Stimulated activated naive CD8-positive, alpha-beta T cell treated with anti-CD3 and anti-CD28 coated beads, Interleukin-15, amount 100 ng/mL, for 72 hours (primary cell): ENCODE measurements around the gene WRAP53.

Experiments used
- ATAC-seq: fragments of 150-1000 bp; cut with Tn5 transposase; 2 replicates; pipeline ENCODE4 v1.10.0; 2021; ENCODE audit warnings: mild to moderate bottlenecking, moderate library complexity
- DNase-seq, 2 donors: peaks; one replicate each; pipeline ENCODE4 v3.0.0; 2021 to 2022
- H3K27ac Mint-ChIP-seq, 2 donors: one replicate each; pipeline ENCODE4 v1.8.0; 2022; ENCODE audit warnings: mild to moderate bottlenecking in 2 of 2, mixed read lengths in 2 of 2, moderate library complexity in 2 of 2
- H3K27me3 Mint-ChIP-seq: one replicate; pipeline ENCODE4 v1.8.0; 2022; ENCODE audit warnings: mixed read lengths
- H3K4me1 Mint-ChIP-seq: one replicate; pipeline ENCODE4 v1.8.0; 2022; ENCODE audit warnings: mild to moderate bottlenecking, mixed read lengths
- H3K4me3 Mint-ChIP-seq, 2 donors: one replicate each; pipeline ENCODE4 v1.8.0; 2022; ENCODE audit warnings: mild to moderate bottlenecking in 2 of 2, mixed read lengths in 2 of 2, moderate library complexity in 1 of 2
- H3K9me3 Mint-ChIP-seq, 2 donors: one replicate each; pipeline ENCODE4 v1.8.0; 2022; ENCODE audit warnings: mixed read lengths in 2 of 2

Gene WRAP53

DNA sequence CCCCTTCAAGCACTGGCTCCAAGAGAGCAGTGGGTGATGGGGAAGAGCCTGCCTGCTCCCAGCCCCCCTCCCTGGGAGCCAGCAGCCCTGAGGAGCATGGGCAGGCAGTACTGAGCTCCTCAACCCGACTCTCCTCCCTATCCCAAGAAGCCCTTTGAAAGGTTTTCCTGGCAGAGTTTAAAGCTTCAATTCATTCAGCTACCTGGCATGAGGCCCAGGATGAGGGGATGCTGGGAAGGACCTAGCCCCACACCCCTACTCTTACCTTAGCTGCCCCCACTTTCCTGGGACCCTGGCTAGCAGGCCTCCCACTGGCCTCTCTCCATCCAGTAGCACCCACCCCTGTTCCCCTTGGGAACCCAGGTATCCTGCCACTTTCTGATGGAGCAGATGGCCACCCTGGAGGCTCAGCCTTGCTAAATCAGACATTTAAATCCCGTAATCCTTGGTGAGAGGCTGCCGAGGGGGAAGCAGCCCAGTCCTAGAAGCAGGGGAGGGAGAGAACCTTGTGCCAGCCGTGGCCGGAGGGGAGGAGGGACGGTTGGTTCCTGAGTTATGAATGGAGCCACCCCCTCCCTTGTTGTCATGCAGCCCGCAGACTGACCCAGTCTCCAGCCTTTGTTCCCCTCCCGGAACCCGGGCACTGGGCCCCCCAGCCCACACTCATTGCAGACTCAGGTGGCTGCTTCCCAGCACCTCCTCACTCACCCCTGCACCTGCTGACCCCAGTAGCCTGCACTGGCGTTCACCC, 20.4 kb upstream of the WRAP53 start:
- no peaks in the 10 kb centered on the region for H3K27me3 Mint-ChIP-seq
- H3K4me1 Mint-ChIP-seq = no peaks in the 10 kb centered on the region
- no peak overlapping the region for H3K4me3 Mint-ChIP-seq
- ATAC-seq = no peak
- DNase-seq = no peak
- H3K9me3 Mint-ChIP-seq = no peaks in the 10 kb centered on the region
- H3K27ac Mint-ChIP-seq = no peak overlapping the region

DNA sequence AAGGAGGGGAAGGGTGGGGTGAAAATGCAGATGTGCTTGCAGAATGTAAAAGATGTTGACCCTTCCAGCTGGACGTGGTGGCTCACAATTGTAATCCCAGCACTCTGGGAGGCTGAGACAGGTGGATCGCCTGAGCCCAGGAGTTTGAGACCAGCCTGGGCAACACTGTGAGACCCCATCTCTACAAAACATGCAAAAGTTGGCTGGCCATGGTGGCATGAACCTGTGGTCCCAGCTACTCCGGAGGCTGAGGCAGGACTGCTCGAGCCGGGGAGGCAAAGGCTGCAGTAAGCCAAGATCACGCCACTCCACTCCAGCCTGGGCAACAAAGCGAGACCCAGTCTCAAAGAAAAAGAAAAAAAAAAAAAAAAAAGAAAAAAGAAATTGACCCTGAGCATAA, 19.8 kb upstream of the WRAP53 start:
- no peak for ATAC-seq
- peaks cover 3% of the 10 kb centered on the region in 2 donors for H3K9me3 Mint-ChIP-seq
- H3K4me1 Mint-ChIP-seq = no peaks in the 10 kb centered on the region
- no peak for DNase-seq
- no peak overlapping the region for H3K4me3 Mint-ChIP-seq
- no peaks in the 10 kb centered on the region for H3K27me3 Mint-ChIP-seq
- H3K27ac Mint-ChIP-seq = no peak overlapping the region

DNA sequence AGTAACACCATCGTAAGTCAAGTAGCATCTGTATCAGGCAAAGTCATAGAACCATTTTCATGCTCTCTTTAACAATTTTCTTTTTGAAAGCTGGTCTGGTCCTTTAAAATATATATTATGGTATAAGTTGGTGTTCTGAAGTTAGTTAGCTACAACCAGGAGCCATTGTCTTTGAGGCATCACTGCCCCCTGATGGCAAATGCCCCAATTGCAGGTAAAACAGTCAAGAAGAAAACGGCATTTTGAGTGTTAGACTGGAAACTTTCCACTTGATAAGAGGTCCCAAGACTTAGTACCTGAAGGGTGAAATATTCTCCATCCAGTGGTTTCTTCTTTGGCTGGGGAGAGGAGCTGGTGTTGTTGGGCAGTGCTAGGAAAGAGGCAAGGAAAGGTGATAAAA, 15.0 kb upstream of the WRAP53 start:
- DNase-seq (peak; percentile 28 to 42), ATAC-seq (no peak)
- H3K4me3 Mint-ChIP-seq = no peak overlapping the region
- peaks cover 9 to 18% of the 10 kb centered on the region in 2 donors for H3K9me3 Mint-ChIP-seq
- H3K27me3 Mint-ChIP-seq = no peaks in the 10 kb centered on the region
- H3K27ac Mint-ChIP-seq = no peak overlapping the region
- H3K4me1 Mint-ChIP-seq = no peaks in the 10 kb centered on the region

DNA sequence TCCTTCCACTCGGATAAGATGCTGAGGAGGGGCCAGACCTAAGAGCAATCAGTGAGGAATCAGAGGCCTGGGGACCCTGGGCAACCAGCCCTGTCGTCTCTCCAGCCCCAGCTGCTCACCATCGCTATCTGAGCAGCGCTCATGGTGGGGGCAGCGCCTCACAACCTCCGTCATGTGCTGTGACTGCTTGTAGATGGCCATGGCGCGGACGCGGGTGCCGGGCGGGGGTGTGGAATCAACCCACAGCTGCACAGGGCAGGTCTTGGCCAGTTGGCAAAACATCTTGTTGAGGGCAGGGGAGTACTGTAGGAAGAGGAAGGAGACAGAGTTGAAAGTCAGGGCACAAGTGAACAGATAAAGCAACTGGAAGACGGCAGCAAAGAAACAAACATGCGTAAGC, 13.3 kb upstream of the WRAP53 start:
- Mint-ChIP-seq H3K27ac (no peak overlapping the region), H3K4me1 (peaks cover 5% of the 10 kb centered on the region), H3K27me3 (no peaks in the 10 kb centered on the region), H3K9me3 (peaks cover 9 to 18% of the 10 kb centered on the region in 2 donors), H3K4me3 (no peak overlapping the region)
- ATAC-seq (no peak), DNase-seq (no peak)

DNA sequence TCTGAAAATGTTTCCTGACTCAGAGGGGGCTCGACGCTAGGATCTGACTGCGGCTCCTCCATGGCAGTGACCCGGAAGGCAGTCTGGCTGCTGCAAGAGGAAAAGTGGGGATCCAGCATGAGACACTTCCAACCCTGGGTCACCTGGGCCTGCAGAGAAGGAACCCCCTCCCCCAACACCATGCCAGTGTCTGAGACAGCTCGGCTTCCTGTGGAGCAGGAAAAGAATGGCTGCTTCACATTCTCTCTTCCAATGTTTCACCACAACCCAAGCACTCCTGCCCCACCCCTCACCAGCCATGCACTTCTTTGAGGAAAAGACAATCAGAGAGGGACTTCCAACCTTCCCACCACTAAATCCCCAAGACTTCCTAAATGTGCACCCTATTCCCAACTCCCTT, 11.7 kb upstream of the WRAP53 start:
- no peak for ATAC-seq
- no peak overlapping the region for H3K4me3 Mint-ChIP-seq
- H3K9me3 Mint-ChIP-seq = peaks cover 9 to 18% of the 10 kb centered on the region in 2 donors
- no peak for DNase-seq
- peaks cover 6% of the 10 kb centered on the region for H3K4me1 Mint-ChIP-seq
- H3K27me3 Mint-ChIP-seq = no peaks in the 10 kb centered on the region
- H3K27ac Mint-ChIP-seq = peak overlapping the region in 1 of 2 donors; percentile 79

DNA sequence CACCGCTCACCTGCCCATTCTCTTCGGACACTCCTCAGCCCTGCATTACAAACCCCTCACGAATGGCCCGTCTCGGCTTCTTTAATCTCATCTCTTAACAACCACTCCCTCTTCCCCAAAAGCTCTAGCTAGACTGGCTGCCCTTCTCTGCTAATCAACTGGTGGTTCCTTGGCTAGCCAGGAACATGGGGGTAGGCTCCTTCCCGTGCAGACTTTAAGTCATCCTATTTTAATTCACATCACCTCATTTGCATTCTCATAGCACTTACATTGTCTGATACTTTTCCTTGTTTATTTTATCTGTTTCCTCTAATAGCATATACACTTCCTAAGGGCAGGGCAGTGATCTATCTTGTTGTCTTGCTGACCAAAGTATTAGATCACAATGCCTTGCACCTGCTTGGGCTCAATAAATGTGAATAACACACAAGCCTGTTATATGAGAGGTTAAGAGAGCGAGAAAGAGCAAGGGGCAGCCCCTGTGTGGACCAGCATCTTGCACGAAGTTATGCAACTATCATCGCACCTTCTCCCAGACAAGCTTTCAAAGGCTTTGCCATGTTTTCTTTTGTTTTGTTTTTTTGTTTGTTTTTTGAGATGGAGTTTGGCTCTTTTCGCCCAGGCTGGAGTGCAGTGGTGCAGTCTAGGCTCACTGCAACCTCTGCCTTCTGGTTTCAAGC, 10.7 kb upstream of the WRAP53 start:
- no peak overlapping the region for H3K27ac Mint-ChIP-seq
- DNase-seq = no peak

DNA sequence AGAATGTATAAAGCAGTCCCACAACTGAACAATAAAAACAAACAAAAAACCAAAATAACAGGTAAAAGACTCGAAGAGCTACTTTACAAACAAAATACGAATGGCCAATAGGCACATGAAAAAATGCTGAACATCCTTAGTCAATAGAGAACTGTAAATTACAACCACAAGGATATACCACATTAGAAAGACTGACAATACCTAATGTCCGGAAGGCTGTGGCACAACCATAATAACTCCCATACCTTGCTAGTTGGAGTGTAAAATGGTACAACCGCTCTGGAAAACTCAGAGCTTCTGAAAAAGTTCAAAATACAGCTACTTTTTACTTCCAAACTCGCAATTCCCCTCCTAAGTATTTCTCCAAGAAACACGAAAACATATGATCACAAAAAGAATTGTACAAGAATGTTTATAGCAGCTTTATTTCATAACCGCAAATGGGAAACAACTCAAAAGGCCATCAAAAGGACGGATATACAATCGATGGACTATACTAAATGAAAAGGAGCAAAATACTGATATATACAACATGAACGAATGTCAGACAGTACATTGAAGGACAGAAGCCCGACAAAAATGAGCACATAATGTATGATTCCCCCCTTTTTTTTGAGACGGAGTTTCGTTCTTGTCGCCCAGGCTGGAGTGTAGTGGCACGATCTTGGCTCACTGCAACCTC, 3.3 kb upstream of the WRAP53 start:
- peak overlapping the region; percentile 94 to 96 for H3K4me3 Mint-ChIP-seq
- peaks cover 40% of the 10 kb centered on the region for H3K4me1 Mint-ChIP-seq
- no peaks in the 10 kb centered on the region for H3K27me3 Mint-ChIP-seq
- DNase-seq (no peak), ATAC-seq (no peak)
- H3K27ac Mint-ChIP-seq = peak overlapping the region; percentile 99 to 100
- H3K9me3 Mint-ChIP-seq = no peaks in the 10 kb centered on the region

More for the DNA sequence above, 10.7 kb upstream of the WRAP53 start:
- no peak for ATAC-seq
- H3K9me3 Mint-ChIP-seq = peaks cover 9 to 18% of the 10 kb centered on the region in 2 donors
- no peak overlapping the region for H3K4me3 Mint-ChIP-seq
- peaks cover 6% of the 10 kb centered on the region for H3K4me1 Mint-ChIP-seq
- H3K27me3 Mint-ChIP-seq = no peaks in the 10 kb centered on the region

DNA sequence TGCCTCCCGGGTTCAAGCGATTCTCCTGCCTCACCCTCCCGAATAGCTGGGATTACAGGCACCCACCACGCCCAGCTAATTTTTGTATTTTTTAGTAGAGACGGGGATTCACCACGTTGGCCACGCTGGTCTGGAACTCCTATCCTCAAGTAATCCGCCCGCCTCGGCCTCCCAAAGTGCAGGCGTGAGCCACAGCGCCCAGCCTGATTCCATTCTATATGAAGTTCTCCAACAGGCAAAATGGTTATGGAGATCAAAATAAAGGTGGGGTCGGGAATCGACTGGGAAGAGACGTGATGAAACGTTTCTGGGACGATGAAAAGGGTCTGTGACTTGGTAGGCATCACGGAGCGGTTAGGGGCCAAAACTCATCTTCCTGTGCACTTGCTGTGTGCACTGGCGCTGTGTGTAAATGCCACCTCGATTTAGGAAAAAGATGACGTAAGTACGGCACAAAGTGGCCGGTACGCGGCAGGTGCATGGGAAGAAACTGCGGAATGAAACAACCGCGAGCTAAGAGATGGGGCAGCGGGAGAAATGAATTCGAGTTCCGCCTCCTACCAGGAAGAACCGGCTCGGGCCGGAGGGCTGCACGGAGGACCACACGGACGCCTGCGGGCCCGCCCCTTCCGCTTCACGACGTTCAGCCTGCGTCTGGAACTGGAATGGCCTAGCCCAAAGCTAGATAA, 2.6 kb upstream of the WRAP53 start:
- Mint-ChIP-seq H3K4me1 (peaks cover 45% of the 10 kb centered on the region), H3K27ac (peak overlapping the region; percentile 99 to 100), H3K27me3 (no peaks in the 10 kb centered on the region), H3K4me3 (peak overlapping the region; percentile 94 to 96), H3K9me3 (no peaks in the 10 kb centered on the region)
- DNase-seq (peak; percentile 84 to 90), ATAC-seq (peak; percentile 72)

DNA sequence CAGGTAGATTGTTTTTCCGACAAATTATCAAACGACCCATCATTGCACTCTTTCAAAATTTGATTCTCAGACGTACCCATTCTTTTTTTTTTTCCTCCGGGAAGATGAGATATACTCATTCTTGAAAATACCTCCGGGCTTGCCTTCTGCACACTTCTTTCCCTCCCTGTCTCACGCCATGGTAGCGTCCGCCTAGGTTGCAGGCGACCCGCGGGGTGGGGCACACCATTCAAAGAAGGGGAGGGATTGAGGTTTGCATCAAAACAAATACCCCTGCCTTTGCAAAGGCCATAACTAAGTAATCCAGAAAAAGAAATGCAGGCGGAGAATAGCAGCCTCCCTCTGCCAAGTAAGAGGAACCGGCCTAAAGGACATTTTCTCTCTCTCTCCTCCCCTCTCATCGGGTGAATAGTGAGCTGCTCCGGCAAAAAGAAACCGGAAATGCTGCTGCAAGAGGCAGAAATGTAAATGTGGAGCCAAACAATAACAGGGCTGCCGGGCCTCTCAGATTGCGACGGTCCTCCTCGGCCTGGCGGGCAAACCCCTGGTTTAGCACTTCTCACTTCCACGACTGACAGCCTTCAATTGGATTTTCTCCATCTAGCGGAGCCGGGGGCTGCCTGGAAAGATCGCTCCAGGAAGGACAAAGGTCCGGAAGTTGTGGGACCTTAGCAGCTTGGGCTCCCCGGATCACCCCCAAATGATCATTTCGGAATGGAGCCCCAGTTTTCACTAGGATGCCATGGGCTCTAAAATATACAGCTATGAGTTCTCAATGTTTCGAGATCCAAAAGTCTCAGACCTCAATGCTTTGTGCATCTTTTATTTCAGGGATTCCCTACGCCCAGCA, 1.8 kb upstream of the WRAP53 start:
- H3K27me3 Mint-ChIP-seq = no peaks in the 10 kb centered on the region
- ATAC-seq = peak; percentile 57
- peaks cover 45% of the 10 kb centered on the region for H3K4me1 Mint-ChIP-seq
- peak; percentile 86 to 88 for DNase-seq
- peak overlapping the region; percentile 94 to 96 for H3K4me3 Mint-ChIP-seq
- no peaks in the 10 kb centered on the region for H3K9me3 Mint-ChIP-seq
- H3K27ac Mint-ChIP-seq = peak overlapping the region; percentile 99 to 100

DNA sequence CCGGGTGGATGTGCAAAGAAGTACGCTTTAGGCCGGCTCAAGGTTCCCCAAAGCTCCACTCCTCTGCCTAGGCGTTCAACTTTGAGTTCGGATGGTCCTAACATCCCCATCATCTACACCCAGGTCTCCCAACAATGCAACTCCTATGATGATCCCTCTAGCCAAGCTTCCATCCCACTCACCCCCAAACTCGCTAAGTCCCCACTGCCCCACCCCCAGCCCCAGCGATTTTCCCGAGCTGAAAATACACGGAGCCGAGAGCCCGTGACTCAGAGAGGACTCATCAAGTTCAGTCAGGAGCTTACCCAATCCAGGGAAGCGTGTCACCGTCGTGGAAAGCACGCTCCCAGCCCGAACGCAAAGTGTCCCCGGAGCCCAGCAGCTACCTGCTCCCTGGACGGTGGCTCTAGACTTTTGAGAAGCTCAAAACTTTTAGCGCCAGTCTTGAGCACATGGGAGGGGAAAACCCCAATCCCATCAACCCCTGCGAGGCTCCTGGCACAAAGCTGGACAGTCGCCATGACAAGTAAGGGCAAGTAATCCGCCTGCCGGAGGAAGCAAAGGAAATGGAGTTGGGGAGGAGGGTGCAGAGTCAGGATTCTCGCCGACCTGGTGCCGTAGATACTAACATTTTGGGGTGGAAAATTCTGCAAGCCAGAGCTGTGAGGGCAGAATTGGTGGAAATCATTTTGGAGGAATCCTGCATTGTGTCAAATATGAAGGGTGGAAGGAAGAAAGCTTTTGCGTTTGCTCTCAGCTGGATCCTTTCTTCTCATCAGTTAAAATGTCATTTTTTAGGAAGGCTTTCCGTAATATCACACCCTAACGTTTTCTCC, 987 bp upstream of the WRAP53 start, which contains the start of gene TP53:
Gene TP53 (minus strand): TSS at position 419 of the 836 bp plus-strand sequence. CDS start 10,896 bp downstream, outside the sequence.
- Mint-ChIP-seq H3K4me1 (peaks cover 45% of the 10 kb centered on the region), H3K27ac (peak within 1 kb of the TSS; percentile 99 to 100), H3K9me3 (no peaks in the 10 kb centered on the region), H3K27me3 (no peaks in the 10 kb centered on the region), H3K4me3 (peak within 1 kb of the TSS; percentile 94 to 96)
- DNase-seq (peak; percentile 88 to 94), ATAC-seq (peak; percentile 54)

DNA sequence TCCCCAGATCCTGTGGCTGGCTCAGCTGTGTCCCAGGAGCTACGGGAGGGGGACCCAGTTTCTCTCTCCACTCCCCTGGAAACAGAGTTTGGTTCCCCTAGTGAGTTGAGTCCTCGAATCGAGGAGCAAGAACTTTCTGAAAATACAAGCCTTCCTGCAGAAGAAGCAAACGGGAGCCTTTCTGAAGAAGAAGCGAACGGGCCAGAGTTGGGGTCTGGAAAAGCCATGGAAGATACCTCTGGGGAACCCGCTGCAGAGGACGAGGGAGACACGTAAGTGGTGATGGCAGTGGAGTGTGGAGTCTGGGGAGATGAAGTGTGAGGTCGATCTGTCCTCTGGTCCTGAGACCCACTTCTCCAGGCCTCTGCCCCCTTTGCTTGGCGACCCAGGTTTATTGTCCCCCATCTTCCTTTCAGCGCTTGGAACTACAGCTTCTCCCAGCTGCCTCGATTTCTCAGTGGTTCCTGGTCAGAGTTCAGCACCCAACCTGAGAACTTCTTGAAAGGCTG, 585 bp downstream of the WRAP53 start:
- Mint-ChIP-seq H3K9me3 (no peaks in the 10 kb centered on the region), H3K4me1 (peaks cover 46% of the 10 kb centered on the region), H3K4me3 (peak overlapping the region; percentile 94 to 96), H3K27me3 (no peaks in the 10 kb centered on the region), H3K27ac (peak overlapping the region; percentile 99 to 100)
- ATAC-seq (no peak), DNase-seq (no peak)

DNA sequence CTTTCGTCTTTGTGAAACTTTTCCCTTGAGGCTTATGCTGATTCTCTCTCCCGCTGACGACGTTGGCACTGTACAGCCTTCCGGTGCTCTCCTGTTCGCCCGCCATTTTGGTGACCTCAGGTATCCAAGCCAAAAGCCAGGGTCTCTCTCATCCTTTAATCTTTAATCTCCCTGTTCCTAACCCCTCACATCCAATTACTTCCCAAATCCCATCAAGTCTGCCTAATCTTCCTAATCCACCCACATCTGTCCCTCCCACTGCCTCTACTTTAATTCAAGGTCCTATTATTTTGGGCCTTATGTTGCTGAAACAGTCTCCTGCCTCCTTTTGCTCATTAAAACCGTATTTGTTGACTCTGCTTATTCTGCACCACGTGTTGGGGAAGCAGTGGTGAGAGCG, 7.3 kb downstream of the WRAP53 start:
- DNase-seq (no peak), ATAC-seq (no peak)
- H3K4me1 Mint-ChIP-seq = peaks cover 5% of the 10 kb centered on the region
- H3K9me3 Mint-ChIP-seq = no peaks in the 10 kb centered on the region
- no peak overlapping the region for H3K27ac Mint-ChIP-seq
- H3K27me3 Mint-ChIP-seq = no peaks in the 10 kb centered on the region
- H3K4me3 Mint-ChIP-seq = no peak overlapping the region

DNA sequence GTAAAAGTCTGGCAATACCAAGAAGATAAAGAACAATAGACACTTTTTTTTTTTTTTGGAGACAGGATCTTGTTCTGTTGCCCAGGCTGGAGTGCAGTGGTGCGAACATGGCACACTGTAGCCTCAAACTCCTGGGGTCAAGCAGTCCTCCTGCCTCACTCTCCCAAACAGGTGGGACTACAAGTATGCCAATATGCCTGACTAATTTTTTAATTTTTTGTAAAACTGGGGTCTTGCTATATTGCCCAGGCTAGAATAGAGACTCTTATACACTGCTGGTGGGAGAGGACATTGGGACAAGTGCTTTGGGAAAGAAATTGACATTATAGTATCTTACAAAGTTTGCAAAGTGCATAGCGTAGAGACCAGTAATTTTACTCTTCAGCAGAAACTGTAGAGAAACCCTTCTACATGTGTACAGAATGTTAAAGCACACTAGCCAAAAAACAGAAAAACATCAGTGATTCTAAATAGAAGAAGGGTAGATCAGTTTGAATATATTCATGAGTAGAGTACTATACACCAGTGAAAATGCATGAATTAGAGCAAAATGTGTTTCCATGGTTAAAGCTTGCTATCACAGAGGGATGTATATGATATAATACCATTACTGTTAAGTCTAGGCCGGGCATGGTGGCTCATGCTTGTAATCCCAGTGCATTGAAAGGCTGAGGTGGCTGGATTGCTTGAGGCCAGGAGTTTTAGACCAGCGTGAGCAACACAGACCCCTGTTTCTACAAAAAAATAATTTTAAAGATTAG, 9.7 kb downstream of the WRAP53 start:
- Mint-ChIP-seq H3K27ac (no peak overlapping the region), H3K9me3 (no peaks in the 10 kb centered on the region), H3K4me3 (no peak overlapping the region), H3K4me1 (peaks cover 3% of the 10 kb centered on the region), H3K27me3 (peaks cover 5% of the 10 kb centered on the region)
- DNase-seq (no peak), ATAC-seq (no peak)
